ENCODE measurements around the gene STX4.

- TF ChIP-seq ZBTB33 (IDR thresholded peaks at IDR 0.05) (no peak), CTCF (IDR thresholded peaks at IDR 0.05; ENCODE audit: low read depth, low read length, missing input control) (no peak), EGR1 (IDR thresholded peaks at IDR 0.05; ENCODE audit: low read depth in 2 of 2) (no peak), FOXA1 (IDR thresholded peaks at IDR 0.05) (no peak)
Measured at GRCh38 chr16:30987581-30988190, 45.7 kb upstream of the STX4 start.

Data from liver (tissue), 3 donors.